Keratinocyte (primary cell): ENCODE data around the gene DIDO1.

Experiments used
- EZH2 ChIP-seq: IDR thresholded peaks from one replicate; pipeline ENCODE4 v1.6.1; 2012; ENCODE audit warnings: inconsistent platforms, mild to moderate bottlenecking, low read length, moderate library complexity
- TF ChIP-seq, protein P1 (sequence below), 3 experiments: IDR thresholded peaks in 1 of 3; conservative IDR thresholded peaks in 1 of 3; optimal IDR thresholded peaks in 1 of 3; 2 replicates in 2 of 3; 3 replicates in 1 of 3; pipeline versions ENCODE3 to v1.5.1; 2011; ENCODE audit warnings: low read length in 3 of 3, mild to moderate bottlenecking in 3 of 3, moderate library complexity in 2 of 3, control low read depth in 1 of 3, inconsistent platforms in 1 of 3; ENCODE audit not compliant: insufficient read depth in 2 of 3; ENCODE audit errors: extremely low read depth in 1 of 3

DNA sequence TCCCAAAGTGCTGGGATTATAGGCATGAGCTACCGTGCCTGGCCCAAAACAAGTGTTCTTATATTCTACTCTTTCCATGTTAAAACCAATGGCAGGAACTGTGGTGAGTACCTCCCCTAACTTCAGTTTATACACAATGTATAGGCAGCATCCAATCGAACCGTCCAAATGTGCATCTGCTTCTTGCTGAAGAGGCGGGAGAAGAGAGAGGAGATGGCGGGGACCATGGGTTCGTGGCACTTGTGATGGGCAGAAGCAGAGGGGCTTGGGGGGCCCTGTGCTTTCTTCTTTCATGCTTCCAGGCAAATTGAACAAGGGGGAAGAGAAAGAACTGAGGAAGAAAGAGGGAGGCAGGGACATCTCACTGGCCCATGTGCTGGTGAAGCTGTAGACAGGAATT, 53.4 kb downstream of the DIDO1 start:
- TF ChIP-seq, protein P1, sequence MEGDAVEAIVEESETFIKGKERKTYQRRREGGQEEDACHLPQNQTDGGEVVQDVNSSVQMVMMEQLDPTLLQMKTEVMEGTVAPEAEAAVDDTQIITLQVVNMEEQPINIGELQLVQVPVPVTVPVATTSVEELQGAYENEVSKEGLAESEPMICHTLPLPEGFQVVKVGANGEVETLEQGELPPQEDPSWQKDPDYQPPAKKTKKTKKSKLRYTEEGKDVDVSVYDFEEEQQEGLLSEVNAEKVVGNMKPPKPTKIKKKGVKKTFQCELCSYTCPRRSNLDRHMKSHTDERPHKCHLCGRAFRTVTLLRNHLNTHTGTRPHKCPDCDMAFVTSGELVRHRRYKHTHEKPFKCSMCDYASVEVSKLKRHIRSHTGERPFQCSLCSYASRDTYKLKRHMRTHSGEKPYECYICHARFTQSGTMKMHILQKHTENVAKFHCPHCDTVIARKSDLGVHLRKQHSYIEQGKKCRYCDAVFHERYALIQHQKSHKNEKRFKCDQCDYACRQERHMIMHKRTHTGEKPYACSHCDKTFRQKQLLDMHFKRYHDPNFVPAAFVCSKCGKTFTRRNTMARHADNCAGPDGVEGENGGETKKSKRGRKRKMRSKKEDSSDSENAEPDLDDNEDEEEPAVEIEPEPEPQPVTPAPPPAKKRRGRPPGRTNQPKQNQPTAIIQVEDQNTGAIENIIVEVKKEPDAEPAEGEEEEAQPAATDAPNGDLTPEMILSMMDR (optimal IDR thresholded peaks at IDR 0.05 in 1 of 3, IDR thresholded peaks at IDR 0.05 in 1 of 3, conservative IDR thresholded peaks at IDR 0.05 in 1 of 3; ENCODE audit: extremely low read depth in 1 of 3, insufficient read depth in 2 of 3, low read length in 3 of 3): no peak
- no peak for TF ChIP-seq EZH2
